A673 (cell line): ENCODE data around the gene FASTKD1. TPM values are rescaled to one million over a fixed set of nuclear protein-coding genes. Genes with fewer than 3 reads are reported as not detected.
"Not testable (repeated sequence)": the region's sequence is repeated elsewhere in the genome, so short reads cannot be mapped to it uniquely, and the experiment has no call there.

ENCODE experiments used
- BruUV-seq: library from RNA; stranded (reverse); fragments of 400-500 nt; replicated peaks from 2 replicates; lab custom pipeline; 2021; lab: Mats Ljungman, UMichigan
- CTCF ChIA-PET: fragments of 300-600 bp; sonication (Branson Sonifier 250); formaldehyde crosslinking; loops from one replicate; lab custom pipeline; 2022; ENCODE audit warnings: antibody characterized with exemption; lab: Charles Lee
- POLR2A ChIA-PET: fragments of 300-600 bp; sonication (Branson Sonifier 250); formaldehyde crosslinking; loops from one replicate; lab custom pipeline; 2022; ENCODE audit warnings: antibody characterized with exemption; ENCODE audit not compliant: low non-redundant PET; lab: Charles Lee
- DNase-seq: peaks from one replicate; pipeline ENCODE4 v3.0.0-alpha.2; 2015; ENCODE audit warnings: low spot score
- H3K27ac ChIP-seq: fragments of 200-600 bp; sonication (generic); 2 replicates; pipeline ENCODE4 v1.5.1; 2016; ENCODE audit warnings: mixed run types, low read depth, mild to moderate bottlenecking, mixed read lengths, antibody characterized with exemption, low read length; ENCODE audit not compliant: poor library complexity, severe bottlenecking
- H3K27me3 ChIP-seq: fragments of 200-600 bp; sonication (generic); replicated peaks from 2 replicates; pipeline ENCODE4 v1.6.1; 2017; ENCODE audit warnings: mixed run types, low read depth, mild to moderate bottlenecking, mixed read lengths, antibody characterized with exemption, low read length; ENCODE audit not compliant: insufficient read depth, poor library complexity
- H3K36me3 ChIP-seq: fragments of 200-600 bp; sonication (generic); 2 replicates; pipeline ENCODE4 v1.6.1; 2016; ENCODE audit warnings: mixed run types, mild to moderate bottlenecking, mixed read lengths, antibody characterized with exemption, low read length; ENCODE audit not compliant: insufficient read depth, poor library complexity, severe bottlenecking
- H3K4me1 ChIP-seq: fragments of 200-600 bp; sonication (generic); 2 replicates; pipeline ENCODE4 v1.6.1; 2017; ENCODE audit warnings: mixed run types, mild to moderate bottlenecking, mixed read lengths, antibody characterized with exemption, low read length; ENCODE audit not compliant: insufficient read depth, poor library complexity, severe bottlenecking
- H3K4me3 ChIP-seq: fragments of 200-600 bp; sonication (generic); 2 replicates; pipeline ENCODE4 v1.5.1; 2016; ENCODE audit warnings: low read depth, mixed run types, mild to moderate bottlenecking, mixed read lengths, low read length; ENCODE audit not compliant: poor library complexity, severe bottlenecking
- H3K9me3 ChIP-seq: fragments of 200-600 bp; sonication (generic); 2 replicates; pipeline ENCODE4 v1.6.1; 2016; ENCODE audit warnings: mixed run types, low read depth, mild to moderate bottlenecking, mixed read lengths, antibody characterized with exemption, low read length; ENCODE audit not compliant: poor library complexity, severe bottlenecking
- CTCF ChIP-seq: fragments of 300-800, 200-600 bp; sonication (generic); conservative IDR thresholded peaks from 2 replicates; pipeline ENCODE4 v1.5.1; 2017; ENCODE audit warnings: low read depth, mild to moderate bottlenecking, antibody characterized with exemption, low read length, moderate library complexity, mixed read lengths
- EZH2 ChIP-seq: fragments of 200-600 bp; sonication (generic); IDR thresholded peaks from 2 replicates; pipeline ENCODE4 v1.6.1; 2017; ENCODE audit warnings: borderline replicate concordance, low read depth, mild to moderate bottlenecking, mixed read lengths, antibody characterized with exemption, low read length; ENCODE audit not compliant: poor library complexity, severe bottlenecking
- intact Hi-C: fragments of 100-400 bp; cut with micrococcal nuclease; formaldehyde crosslinking; loops from one replicate; pipeline ENCODE4 v1.10.0; 2022; ENCODE audit not compliant: unreplicated experiment
- total RNA-seq: library from RNA; stranded (reverse); gene quantifications from 2 replicates; pipeline ENCODE4 v1.2.3, GENCODE V29; 2021

The FASTKD1 gene
- total RNA-seq, 1 experiment from 2014 or later: 37.3 TPM

- H3K9me3 ChIP-seq: no peaks in the 10 kb centered on the region
- no TSS peak for BruUV-seq
- TF ChIP-seq CTCF: no peak
- no peak for TF ChIP-seq EZH2
- H3K27ac ChIP-seq: no peak overlapping the region
- H3K36me3 ChIP-seq: no peaks in the 10 kb centered on the region
- intact Hi-C loops: loop anchor here (5.0 kb wide), 1 partner anchor 402 kb away; no protein-coding TSS in a partner anchor
- POLR2A ChIA-PET: no interaction called here
- DNase-seq: no peak
- no peaks in the 10 kb centered on the region for H3K27me3 ChIP-seq
- no peak overlapping the region for H3K4me3 ChIP-seq
- CTCF ChIA-PET: no interaction called here
- no peaks in the 10 kb centered on the region for H3K4me1 ChIP-seq
Observed at GRCh38 chr2:169525434-169525833, 48.2 kb downstream of the FASTKD1 start.

GRCh38 chr2:169523681-169524080, 50.0 kb downstream of the FASTKD1 start:
- POLR2A ChIA-PET: no interaction called here
- Histone ChIP-seq H3K27me3 (no peaks in the 10 kb centered on the region), H3K4me3 (no peak overlapping the region), H3K4me1 (no peaks in the 10 kb centered on the region), H3K27ac (no peak overlapping the region), H3K36me3 (no peaks in the 10 kb centered on the region), H3K9me3 (no peaks in the 10 kb centered on the region)
- intact Hi-C loops: no loop called here
- DNase-seq: no peak
- CTCF ChIA-PET: interaction anchor here (0.7 kb wide), 1 partner anchor 375 kb away, joined by 4 read pairs; no protein-coding TSS in a partner anchor
- BruUV-seq: no TSS peak
- no peak for TF ChIP-seq EZH2
- no peak for TF ChIP-seq CTCF

GRCh38 chr2:169520896-169521295, 52.8 kb downstream of the FASTKD1 start:
- Histone ChIP-seq H3K27ac (no peak overlapping the region), H3K9me3 (no peaks in the 10 kb centered on the region), H3K36me3 (no peaks in the 10 kb centered on the region), H3K4me3 (no peak overlapping the region), H3K27me3 (no peaks in the 10 kb centered on the region), H3K4me1 (no peaks in the 10 kb centered on the region)
- CTCF ChIA-PET: no interaction called here
- DNase-seq: no peak
- POLR2A ChIA-PET: interaction anchor here (0.7 kb wide), 1 partner anchor 1306 kb away, joined by 3 read pairs; no protein-coding TSS in a partner anchor
- intact Hi-C loops: no loop called here
- no TSS peak for BruUV-seq
- TF ChIP-seq CTCF (no peak), EZH2 (no peak)

GRCh38 chr2:169516488-169516995, 57.1 kb downstream of the FASTKD1 start:
- H3K27ac ChIP-seq, H3K4me3 ChIP-seq, intact Hi-C loops, H3K36me3 ChIP-seq, H3K9me3 ChIP-seq, POLR2A ChIA-PET, DNase-seq, H3K27me3 ChIP-seq, BruUV-seq, CTCF ChIA-PET, H3K4me1 ChIP-seq: not testable (repeated sequence)

GRCh38 chr2:169514758-169515157, 58.9 kb downstream of the FASTKD1 start:
- intact Hi-C loops, CTCF ChIA-PET, H3K27me3 ChIP-seq, DNase-seq, BruUV-seq, H3K9me3 ChIP-seq, POLR2A ChIA-PET, H3K36me3 ChIP-seq, H3K27ac ChIP-seq, H3K4me3 ChIP-seq, H3K4me1 ChIP-seq: not testable (repeated sequence)
